GM21528 (cell line): ENCODE data around the gene MELTF.

Experiments used
- ATAC-seq: cut with Tn5 transposase; IDR thresholded peaks from one replicate; pipeline ENCODE4 v1.9.1; 2021; ENCODE audit warnings: mild to moderate bottlenecking, moderate library complexity; ENCODE audit not compliant: unreplicated experiment, low FRiP score

The MELTF gene

DNA sequence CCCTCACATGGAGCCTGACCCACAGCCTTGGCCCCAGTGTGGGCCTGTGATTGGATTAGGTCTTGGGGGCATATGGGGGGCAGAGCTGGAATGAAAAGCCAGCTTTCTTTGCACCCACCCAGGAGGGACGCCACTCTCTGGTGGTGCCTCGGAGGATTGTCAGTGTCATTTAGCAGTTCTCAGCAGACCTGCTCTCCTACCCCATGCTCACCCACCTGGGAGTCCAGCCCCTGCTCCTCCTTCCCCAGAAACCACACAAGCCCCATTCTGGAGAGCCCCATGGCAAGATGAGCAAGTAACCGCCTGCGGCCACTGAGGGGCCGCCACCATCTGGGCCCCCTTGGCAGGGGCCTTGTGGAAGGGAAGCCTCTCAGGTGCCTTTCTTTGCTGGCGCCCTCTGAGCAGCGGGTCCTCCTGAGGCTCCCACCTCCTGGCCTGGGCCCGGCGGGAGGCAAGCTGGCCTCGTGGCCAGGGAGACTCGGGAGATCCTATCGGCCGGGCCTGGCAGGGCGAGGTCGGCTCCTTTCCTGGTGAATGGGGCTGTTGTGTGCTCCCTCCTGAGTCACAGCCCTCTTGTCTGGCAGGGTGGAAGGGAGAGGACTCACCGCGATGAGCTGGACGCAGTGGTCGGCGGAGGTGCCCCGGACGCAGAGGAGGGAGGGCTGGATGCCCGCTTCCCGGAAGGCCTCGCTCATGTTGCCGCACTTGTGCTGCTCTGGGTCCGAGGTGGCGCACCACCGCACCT is 2.3 kb downstream of the MELTF start:
- ATAC-seq, result no peak

DNA sequence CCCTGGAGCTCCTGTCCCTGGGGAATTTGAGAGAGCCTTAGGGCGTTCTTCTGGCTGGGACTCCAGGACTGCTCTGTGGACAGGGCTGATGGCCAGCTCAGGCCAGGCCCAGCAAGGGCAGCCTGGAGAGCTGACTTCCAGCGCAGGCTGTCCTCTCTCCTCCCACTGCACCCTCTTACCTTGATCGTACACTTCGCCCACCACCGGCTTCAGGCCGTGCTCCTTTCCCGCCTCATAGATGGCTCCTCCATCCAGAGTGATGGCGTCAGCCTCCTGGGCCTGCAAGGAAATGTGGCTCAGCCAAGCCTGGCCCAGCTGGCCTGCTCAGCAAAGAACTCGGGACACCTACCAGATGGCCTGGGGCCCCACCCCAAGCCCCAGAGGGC is 3.1 kb downstream of the MELTF start:
- ATAC-seq, result no peak

DNA sequence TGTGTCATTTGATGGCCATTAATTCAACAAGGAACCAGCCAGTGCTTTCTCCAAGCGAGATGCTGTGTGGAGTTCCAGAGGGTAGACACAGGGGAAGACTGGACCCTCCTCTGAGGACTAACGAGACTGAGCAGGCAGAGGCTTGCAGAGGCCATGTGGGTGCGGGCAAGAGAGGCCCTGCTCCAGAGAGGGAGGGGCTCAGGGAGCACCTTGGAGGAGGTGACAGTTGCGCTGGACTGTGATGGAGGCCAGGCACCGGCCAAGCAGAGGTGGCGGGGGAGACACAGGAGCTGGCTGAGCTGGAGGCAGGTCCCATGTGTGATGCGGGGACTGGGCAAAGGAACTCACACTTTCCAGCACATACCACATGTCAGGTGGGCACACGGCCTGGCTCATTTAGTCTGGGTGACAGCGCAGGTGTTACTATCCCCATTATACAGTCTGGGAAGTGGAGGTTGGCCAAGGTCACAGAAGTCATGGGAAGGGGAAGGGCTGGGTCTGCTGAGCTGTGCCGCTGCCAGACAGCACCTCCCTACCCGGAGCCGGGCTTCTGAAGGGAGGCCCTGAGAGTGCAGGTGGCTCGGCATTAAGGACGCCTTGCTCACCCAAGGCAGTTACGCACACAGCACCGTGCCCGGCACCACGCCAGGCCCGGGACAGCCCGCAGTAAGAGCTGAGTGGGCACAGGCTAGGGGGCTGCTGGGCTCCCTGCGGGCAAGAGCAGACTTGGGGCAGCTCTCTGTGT is 3.7 kb downstream of the MELTF start:
- ATAC-seq, result no peak

DNA sequence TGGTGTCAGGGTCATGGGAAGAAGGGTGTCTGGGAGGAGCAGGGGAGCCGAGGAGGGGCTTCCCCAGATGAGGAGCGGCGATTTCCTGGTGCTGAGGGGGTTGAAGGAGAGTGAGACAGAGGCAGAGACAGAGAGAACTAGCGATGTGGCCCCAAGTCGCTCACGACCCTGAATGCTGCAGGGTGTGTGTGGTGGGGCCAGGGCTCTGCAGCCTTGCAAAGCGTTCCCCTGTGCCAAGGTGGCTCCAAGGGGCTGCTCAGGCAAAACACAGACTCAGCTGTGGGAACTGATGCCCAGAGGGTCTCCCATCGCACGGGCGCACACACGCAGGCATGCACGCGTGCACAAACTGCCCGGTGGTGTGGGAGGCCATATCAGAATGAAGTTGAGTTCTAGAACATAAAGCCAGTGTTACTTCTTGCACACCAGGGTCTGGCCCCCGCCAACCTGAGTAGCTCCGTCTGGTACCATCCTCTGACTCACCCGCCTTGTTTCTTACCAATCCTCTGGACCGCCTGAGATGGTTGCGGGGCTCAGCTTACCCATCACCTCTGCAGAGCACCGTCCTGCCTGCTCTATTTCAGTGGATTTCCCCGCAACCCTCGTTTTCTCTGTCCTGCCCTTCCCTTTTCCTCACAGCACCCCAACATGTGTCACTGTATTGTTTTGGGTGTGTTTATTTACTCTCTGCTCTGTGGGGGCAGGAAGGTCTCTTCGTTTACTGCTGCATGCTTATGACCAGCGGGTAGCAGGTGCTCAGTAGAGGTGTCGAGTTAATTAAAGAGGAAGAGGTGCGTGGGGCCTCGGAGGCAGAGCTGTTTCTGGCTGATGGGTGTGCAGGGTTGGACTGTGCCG is 4.5 kb downstream of the MELTF start:
- no peak for ATAC-seq

DNA sequence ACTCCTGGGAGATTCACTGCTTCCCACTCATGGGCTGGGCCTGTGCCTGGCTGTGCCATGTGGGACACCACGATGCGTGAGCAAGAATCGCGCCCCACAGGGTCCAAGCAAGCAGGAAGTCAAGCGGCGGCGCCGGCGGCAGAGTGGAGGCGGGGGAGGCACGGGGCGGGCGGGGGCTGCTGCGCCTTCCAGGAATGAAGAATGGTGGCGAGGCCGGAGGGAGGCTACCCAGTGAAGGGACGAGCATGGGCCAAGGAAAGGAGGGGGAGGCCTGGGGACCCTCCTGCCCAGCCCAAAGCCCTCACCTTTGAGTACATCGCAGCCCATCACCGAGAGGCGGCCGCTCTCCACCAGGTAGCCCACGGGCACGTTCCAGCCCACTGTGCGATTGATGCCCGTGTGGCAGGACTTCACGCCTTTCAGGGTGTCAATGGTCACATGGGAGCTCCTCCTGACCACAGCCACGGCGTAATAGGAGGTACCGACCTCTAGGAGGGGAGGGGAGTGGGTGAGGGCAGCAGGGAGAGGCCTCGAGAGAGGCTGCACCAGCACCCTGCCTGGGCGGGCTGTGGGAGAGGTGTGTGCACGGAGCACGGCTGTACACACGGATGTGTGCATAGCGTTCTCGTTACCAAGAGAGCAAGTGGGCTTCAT is 5.5 kb downstream of the MELTF start:
- no peak for ATAC-seq

DNA sequence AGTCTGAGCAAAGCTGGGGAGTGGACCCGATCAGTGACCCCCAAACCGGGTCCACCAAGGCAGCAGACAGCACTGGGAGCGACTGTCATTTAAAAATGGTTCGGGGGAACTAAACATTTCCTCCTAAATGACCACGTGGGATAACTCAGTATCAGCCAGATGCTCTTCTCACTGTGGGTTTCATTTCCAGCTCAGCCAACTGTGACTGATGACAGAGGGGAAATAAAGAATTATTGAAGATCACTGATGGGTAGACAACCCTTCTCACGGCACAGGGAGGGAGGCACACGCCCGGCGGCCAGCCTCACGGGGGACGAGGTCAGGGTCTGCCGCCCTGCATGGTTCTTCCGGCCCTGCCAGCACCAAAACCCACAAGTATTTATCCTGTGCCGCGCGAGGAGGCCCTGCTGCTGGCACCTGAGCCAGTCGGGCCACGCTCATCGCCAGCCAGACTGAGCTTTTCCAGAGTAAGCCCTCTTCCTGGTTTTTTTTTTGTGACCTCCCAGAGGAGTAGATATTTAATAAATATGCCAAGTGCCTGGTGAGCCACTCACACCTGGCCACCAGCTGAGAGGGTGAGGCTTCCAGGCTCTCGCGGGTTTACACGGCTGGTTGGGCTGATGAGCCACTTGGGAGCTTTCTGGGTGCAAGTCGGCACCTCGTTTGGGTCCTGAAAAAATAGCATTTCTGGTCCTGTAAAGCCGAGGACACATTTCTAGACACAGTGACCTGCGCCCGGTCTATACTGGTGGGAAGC is 6.2 kb downstream of the MELTF start:
- ATAC-seq, result no peak

DNA sequence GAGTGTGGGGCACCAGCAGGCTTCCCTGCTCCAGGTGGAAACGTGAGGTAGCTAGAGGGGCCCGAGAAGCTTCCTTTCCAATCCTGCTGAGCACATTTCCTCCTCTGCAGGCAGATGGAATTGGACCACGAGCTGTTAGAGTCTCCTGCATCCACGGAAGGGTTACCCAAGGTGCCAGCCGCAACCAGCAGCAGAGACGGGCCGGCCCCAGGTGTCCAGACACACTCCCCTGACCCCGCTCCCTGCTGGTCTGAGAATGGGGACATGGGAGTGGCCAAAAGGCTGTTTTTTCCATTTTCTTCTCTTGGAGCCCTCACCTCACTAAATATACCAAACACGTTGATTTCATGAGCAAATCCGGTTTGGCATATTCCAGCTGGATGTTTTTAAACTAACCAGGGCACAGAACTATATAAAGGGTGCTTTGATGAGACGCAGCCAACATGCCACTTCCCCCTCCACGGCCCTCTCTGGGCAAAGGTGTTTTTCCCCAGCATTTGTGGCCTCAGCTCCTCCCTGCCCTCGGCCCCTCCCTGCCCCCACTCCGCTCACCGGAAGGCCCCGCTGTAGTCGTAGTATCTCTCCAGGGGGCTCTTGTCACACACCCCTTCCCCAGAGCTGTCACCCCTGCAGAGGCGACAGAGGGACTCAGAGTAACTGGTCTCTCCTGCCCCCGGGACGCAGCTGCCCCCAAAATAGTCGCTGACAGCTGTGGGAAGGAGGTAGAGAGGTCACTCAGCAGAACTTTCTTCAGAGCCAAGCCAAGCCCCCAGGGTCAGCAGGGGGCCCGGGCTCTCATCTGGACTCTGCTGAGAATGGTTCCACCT is 7.0 kb downstream of the MELTF start:
- no peak for ATAC-seq

DNA sequence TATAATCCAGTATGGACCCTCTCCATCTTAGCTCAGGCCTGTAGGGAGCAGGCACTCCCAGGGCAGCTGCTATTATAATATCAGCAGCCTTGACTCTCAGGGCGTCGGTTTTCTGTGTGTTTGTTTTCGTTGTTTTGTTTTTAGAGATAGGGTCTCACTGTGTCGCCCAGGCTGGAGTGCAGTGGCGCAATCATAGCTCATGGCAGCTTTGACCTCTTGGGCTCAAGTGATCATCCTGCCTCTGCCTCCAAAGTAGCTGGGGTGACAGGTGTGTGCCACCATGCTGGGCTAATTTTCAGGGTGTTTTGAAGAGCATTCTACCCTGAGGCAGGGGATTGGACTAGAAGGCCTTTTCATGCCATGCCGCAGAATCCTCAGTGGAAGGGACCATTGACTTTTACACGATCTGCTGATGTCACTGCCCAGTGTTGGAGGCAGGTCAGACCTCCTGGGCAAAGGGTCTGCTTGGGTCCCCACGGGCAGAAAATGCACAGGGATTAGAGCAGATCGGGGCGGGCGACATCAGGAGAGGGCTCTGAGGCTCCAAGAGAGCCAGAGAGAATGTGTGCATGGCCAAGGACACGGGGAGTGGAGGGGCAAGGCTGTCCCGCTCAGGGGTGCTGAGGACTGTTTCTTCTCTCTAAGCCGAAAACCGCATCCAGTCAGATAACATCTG is 7.8 kb downstream of the MELTF start:
- ATAC-seq, result no peak

DNA sequence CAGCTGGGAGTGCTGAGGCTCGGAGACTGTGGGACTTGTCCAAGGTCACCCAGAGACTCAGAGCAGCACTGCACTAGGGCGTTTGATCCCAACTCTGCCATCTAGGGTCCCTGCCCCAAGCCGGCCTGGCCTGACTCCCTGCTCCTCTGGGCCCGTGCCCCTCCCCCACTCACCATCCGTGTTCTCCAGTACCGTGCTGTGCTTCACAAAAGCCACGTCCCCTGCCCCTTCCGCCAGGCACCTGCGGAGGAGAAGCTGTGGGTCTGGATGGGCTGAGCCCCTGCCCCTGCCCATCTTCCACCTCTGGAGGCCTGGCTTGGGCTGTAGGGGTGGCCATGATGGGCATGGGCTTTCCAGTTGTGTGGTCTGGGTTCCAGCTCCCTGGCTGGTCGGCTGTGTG is 8.4 kb downstream of the MELTF start:
- no peak for ATAC-seq

DNA sequence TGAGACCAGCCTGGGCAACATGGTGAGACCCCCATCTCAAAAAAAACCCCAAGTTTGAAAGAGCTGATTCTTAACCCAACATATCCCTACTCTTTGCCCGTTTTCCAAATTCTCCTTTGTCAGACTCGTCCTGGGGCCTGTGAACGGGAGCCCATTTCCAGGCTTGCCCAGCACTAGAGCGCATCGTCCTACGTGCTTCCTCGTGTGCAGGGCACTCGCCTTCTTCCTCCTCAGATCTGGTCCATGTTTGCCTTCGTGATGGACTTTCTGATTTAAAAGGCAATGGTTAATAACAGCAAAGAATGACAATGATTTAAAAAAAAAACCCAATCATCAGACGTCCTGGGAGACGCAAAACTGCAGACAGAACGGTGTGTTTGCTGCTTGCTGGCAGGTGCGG is 10.1 kb downstream of the MELTF start:
- ATAC-seq, result no peak

DNA sequence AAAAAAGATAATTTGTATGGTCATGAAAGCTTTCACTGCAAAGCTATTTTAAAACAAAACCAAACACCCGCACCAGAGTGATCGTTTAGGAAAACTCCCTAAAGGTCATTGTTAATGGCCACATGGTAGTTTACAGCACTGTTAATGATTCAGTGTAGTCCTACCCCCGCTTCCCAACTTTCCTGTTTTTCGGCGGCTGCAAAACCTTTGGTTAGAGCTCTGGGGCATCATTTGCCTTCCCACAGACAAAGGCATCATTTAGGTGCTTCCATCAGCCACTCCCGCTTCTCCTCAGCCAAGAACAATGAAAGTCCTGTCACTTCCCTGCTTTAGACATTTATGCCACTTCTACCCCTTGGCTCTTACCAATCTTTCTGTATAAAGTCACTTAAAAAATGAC is 10.6 kb downstream of the MELTF start:
- ATAC-seq, result no peak

DNA sequence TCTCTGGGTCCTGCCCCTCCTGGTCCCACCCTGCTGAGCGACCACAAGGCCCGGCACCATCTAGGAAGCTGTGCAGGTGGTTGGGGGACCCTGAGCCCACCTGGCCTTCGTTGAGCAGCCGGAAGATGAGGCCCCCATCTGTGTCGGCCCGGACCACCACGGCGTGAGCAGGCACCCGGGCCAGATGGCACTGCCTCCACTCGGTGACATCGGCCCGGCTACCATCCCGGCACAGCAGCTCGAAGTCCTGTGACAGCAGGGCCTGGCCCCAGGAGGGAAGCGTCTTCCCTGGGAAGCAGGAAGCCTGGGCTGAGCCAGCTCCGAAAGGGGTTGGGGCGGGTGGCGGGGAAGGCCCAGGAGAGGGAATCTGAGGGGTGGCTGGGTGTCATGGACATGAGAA is 12.6 kb downstream of the MELTF start:
- ATAC-seq, result no peak

DNA sequence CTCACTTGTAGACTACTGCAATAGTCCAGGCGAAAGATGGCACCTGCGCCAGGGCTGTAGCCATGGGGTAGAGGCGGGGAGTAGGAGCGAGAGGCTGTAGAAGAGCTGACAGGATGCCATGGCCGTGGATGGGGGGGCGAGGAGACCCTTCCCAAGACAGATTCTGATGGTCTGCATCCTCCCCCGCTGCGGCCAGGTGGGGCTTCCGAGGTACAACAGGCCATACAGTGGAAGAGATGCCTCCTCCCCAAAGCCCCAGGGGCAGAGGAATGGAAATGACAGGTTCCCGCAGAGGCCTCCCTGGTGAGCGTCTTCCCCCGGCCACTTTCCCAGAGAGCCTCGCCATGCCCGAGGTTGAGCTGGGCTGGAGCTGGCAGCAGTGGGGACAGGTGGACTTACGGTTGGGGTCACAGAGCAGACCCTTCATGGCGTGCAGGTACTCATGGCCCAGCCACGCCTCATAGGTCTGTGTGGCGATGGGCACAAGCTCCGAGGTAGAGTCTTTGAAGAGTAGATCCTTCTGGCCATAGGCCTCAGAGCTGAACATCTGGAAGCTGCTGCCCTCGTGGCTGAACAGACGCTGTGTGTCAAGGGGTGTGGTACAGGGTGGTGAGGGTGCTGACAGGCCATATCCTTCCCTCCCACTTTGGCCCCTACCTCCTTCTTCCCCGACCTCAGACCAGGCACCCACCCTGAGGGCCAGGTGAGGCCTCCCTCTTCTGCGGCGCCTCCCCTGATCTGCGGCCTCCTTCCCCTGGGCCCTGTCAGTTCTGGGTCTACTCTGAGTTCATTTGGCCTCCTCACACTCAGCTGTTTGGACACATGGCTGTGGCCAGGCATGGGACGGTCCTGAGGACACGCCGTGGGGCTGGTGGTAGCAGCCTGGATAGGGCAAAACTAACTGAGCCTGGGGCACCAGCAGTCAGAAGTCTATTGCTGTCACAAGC is 13.6 kb downstream of the MELTF start:
- ATAC-seq, result no peak

DNA sequence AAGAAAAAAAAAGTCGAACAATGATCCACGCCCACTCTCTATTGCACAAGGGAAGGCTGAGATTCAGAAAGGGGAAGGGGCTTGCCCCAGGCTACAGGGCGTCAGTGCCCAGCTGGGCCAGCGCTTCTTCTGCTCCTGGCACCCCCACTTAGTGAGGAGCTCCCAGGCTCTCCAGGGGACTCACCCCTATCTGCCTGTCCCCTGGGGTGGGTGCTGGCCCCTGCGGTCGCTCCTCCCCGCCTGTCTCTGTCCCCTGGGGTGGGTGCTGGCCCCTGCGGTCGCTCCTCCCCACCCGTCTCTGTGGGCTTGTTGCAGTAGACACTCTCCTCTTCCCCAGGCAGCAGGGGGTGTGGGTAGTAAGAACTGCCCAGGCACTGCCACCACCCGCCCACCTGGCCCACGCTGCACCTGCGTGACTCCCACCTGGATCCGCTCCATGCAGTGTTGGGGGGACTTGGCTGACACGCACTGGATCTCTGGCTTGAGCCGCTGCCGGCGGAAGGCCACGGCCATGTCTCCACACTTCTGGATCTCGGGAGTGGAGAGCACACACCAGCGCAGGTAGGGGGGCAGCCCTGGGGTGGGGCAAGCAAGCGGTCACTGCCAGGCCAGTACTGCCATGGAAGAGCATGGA is 14.6 kb downstream of the MELTF start:
- no peak for ATAC-seq

DNA sequence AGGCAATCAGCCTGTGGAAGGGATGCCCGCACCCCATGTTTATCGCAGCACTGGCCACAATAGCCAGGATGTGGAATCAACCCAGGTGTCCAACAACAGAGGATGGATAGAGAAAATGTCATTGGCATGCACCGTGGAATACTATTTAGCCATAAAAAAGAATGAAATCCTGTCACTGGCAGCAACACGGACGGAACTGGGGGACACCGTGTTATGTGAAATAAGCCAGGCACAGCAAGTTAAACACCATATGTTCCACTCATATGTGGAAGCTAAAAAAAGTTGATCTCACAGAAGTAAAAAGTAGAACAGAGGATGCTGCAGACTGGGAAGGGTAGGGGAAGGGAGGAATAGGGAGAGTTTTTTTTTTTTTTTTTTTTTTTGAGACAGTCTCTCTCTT is 15.6 kb downstream of the MELTF start:
- no peak for ATAC-seq

DNA sequence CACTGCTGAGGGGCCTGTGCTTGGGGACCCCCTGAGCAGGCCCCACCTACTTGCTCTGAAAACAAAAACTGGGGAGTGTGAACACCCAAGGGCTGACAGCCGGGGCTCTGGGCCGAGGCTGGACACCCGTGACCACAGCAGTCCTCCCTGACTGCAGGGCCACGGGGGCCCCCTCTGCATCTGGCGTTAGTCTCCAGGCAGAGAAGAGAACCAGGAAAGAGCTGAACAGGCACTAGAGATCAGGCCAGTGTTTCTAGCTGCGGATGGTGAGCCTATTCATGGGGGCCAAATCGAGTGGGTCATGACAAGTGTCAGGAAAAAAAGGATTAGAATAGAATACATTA is 17.1 kb downstream of the MELTF start:
- ATAC-seq, result no peak

DNA sequence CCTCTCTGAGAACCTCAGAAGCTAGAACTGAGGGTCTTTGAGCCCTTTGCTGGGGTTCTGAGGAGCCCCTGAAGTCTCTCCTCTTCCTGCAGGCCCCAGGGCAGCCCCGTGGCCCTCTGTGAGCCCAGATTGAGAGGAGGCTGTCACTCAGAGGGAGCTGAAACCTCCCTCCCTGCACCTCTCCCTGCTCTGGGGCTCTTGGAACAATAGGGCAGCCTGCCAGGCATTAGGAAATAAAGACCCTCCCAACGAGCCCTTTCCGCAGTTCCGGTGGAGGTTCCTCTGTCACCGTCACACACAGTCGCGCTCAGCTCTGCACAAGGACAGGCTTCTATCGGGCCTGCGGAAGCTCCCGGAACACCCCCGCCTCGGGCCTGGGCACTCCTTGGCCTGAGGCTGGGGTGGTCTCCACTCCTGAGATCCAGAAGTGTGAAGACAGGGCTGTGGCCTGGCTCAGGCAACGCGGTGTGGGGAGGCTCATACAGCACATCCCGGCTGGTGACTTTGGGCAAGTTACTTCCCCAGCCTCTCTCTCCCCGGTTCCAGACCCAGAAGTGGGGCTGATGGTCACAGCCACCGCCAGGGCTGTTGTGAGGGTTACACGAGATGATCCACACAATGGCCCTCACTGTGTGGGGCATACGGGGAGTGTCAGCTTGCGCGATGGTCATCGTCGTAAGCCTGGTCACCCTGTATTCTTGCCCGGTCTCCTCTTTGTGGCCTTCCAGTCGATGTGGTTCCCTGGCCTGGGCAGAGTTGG is 17.7 kb downstream of the MELTF start:
- ATAC-seq, result no peak
